Naive thymus-derived CD8-positive, alpha-beta T cell (primary cell): ENCODE data around the gene FANCC. TPM values are rescaled to one million over a fixed set of nuclear protein-coding genes. Genes with fewer than 3 reads are reported as not detected.
"Not testable (repeated sequence)": the region's sequence is repeated elsewhere in the genome, so short reads cannot be mapped to it uniquely, and the experiment has no call there.

Experiments used
- ATAC-seq, 2 donors: fragments of 150-1000 bp; cut with Tn5 transposase in 1 of 2; sonication (Bioruptor Pico), chemical (Tn5 transposase) in 1 of 2; 1 replicate in 1 of 2; 2 replicates in 1 of 2; pipeline ENCODE4 v1.10.0; 2021; ENCODE audit warnings: mild to moderate bottlenecking in 2 of 2, moderate library complexity in 2 of 2
- POLR2A ChIA-PET: fragments of 350-600 bp; sonication (Branson Sonifier 250); formaldehyde crosslinking; loops from one replicate; lab custom pipeline; 2021; ENCODE audit warnings: antibody characterized with exemption; lab: Charles Lee
- DNase-seq, 10 donors: peaks; one replicate each; pipeline versions ENCODE4 v3.0.0 to v3.0.0-alpha.2; 2020 to 2022
- H3K27ac Mint-ChIP-seq, 10 donors: one replicate each; pipeline ENCODE4 v1.8.0; 2020 to 2022; ENCODE audit warnings: mild to moderate bottlenecking in 10 of 10, mixed read lengths in 10 of 10, moderate library complexity in 4 of 10, inconsistent platforms in 1 of 10
- H3K27me3 Mint-ChIP-seq, 5 donors: one replicate each; pipeline ENCODE4 v1.8.0; 2021 to 2022; ENCODE audit warnings: mixed read lengths in 5 of 5
- H3K36me3 Mint-ChIP-seq, 3 donors: one replicate each; pipeline ENCODE4 v1.8.0; 2020 to 2022; ENCODE audit warnings: mixed read lengths in 3 of 3, mild to moderate bottlenecking in 2 of 3, inconsistent platforms in 1 of 3
- H3K4me1 Mint-ChIP-seq, 4 donors: one replicate each; pipeline ENCODE4 v1.8.0; 2021 to 2022; ENCODE audit warnings: mixed read lengths in 4 of 4
- H3K4me3 Mint-ChIP-seq, 10 donors: one replicate each; pipeline ENCODE4 v1.8.0; 2020 to 2022; ENCODE audit warnings: mild to moderate bottlenecking in 10 of 10, mixed read lengths in 10 of 10, moderate library complexity in 6 of 10, inconsistent platforms in 1 of 10
- H3K9me3 Mint-ChIP-seq, 9 donors: one replicate each; pipeline ENCODE4 v1.8.0; 2020 to 2022; ENCODE audit warnings: mixed read lengths in 9 of 9, mild to moderate bottlenecking in 3 of 9, inconsistent platforms in 1 of 9, moderate library complexity in 1 of 9
- polyA plus RNA-seq, 3 donors: library from polyadenylated mRNA; unstranded; fragments of 300-500 nt; fragmentation: Illumina TruSeq; gene quantifications; one replicate each; pipeline ENCODE4 v1.2.3, GENCODE V29; 2021
- total RNA-seq, 8 experiments: library from RNA in 2 of 8; stranded (reverse) in 2 of 8; gene quantifications; one replicate each; pipeline ENCODE4 v1.2.3 and lab custom pipeline; 2021 to 2026

Gene FANCC
- total and polyA plus RNA-seq, 5 experiments from 2014 or later: 3.3 to 8.0 (median 5.8) TPM

GRCh38 chr9:95344735-95345325, 27.3 kb upstream of the FANCC start:
- POLR2A ChIA-PET: no interaction called here

GRCh38 chr9:95343725-95344287, 26.3 kb upstream of the FANCC start:
- Mint-ChIP-seq H3K36me3 (peaks cover 0 to 3% (median 0%) of the 10 kb centered on the region in 3 donors), H3K4me1 (peaks cover 8 to 11% (median 8%) of the 10 kb centered on the region in 4 donors), H3K27me3 (peaks cover 8 to 26% (median 13%) of the 10 kb centered on the region in 5 donors), H3K9me3 (no peaks in the 10 kb centered on the region), H3K27ac (no peak overlapping the region), H3K4me3 (no peak overlapping the region)
- no peak for DNase-seq
- no peak for ATAC-seq
- POLR2A ChIA-PET: no interaction called here

More at GRCh38 chr9:95344735-95345325, 27.3 kb upstream of the FANCC start:
- DNase-seq (no peak), ATAC-seq (no peak)
- no peaks in the 10 kb centered on the region for H3K9me3 Mint-ChIP-seq
- no peak overlapping the region for H3K4me3 Mint-ChIP-seq
- peaks cover 8 to 31% (median 14%) of the 10 kb centered on the region in 5 donors for H3K27me3 Mint-ChIP-seq
- H3K27ac Mint-ChIP-seq: no peak overlapping the region
- H3K4me1 Mint-ChIP-seq: peaks cover 9 to 15% (median 12%) of the 10 kb centered on the region in 4 donors
- peaks cover 0 to 3% (median 0%) of the 10 kb centered on the region in 3 donors for H3K36me3 Mint-ChIP-seq

- Mint-ChIP-seq H3K9me3 (no peaks in the 10 kb centered on the region), H3K36me3 (peaks cover 0 to under 1% (median 0%) of the 10 kb centered on the region in 3 donors), H3K4me1 (peaks cover 6 to 11% (median 8%) of the 10 kb centered on the region in 4 donors), H3K27ac (no peak overlapping the region), H3K27me3 (peaks cover 5 to 18% (median 6%) of the 10 kb centered on the region in 5 donors), H3K4me3 (no peak overlapping the region)
- ATAC-seq (no peak), DNase-seq (no peak)
- POLR2A ChIA-PET: no interaction called here
Measured at GRCh38 chr9:95342571-95342970, 25.1 kb upstream of the FANCC start.

- peaks cover 6 to 11% (median 8%) of the 10 kb centered on the region in 4 donors for H3K4me1 Mint-ChIP-seq
- no peak overlapping the region for H3K27ac Mint-ChIP-seq
- peaks cover 0 to 6% (median 1%) of the 10 kb centered on the region in 5 donors for H3K27me3 Mint-ChIP-seq
- no peaks in the 10 kb centered on the region for H3K36me3 Mint-ChIP-seq
- H3K9me3 Mint-ChIP-seq: no peaks in the 10 kb centered on the region
- POLR2A ChIA-PET: no interaction called here
- no peak for DNase-seq
- ATAC-seq: no peak
- H3K4me3 Mint-ChIP-seq: no peak overlapping the region
Measured at GRCh38 chr9:95341293-95341962, 23.9 kb upstream of the FANCC start.

- ATAC-seq: no peak
- POLR2A ChIA-PET: no interaction called here
- Mint-ChIP-seq H3K27me3 (peaks cover 0 to 10% (median 0%) of the 10 kb centered on the region in 5 donors), H3K4me1 (peaks cover 0 to 2% (median 1%) of the 10 kb centered on the region in 4 donors), H3K27ac (no peak overlapping the region), H3K36me3 (no peaks in the 10 kb centered on the region), H3K4me3 (no peak overlapping the region), H3K9me3 (no peaks in the 10 kb centered on the region)
- DNase-seq: no peak
Measured at GRCh38 chr9:95338243-95338642, 20.7 kb upstream of the FANCC start.

- Mint-ChIP-seq H3K4me1 (no peaks in the 10 kb centered on the region), H3K36me3 (no peaks in the 10 kb centered on the region), H3K9me3 (no peaks in the 10 kb centered on the region), H3K27me3 (peaks cover 0 to 15% (median 2%) of the 10 kb centered on the region in 5 donors), H3K4me3 (no peak overlapping the region), H3K27ac (no peak overlapping the region)
- POLR2A ChIA-PET: no interaction called here
- DNase-seq: peak in 8 of 10 donors; percentile 11 to 68 (median 25)
- ATAC-seq: peak; percentile 49 to 78
Measured at GRCh38 chr9:95336281-95336680, 18.8 kb upstream of the FANCC start.

GRCh38 chr9:95333426-95333825, 15.9 kb upstream of the FANCC start:
- POLR2A ChIA-PET: no interaction called here
- no peak overlapping the region for H3K27ac Mint-ChIP-seq
- no peaks in the 10 kb centered on the region for H3K9me3 Mint-ChIP-seq
- H3K4me3 Mint-ChIP-seq: no peak overlapping the region
- peaks cover 0 to 1% (median 0%) of the 10 kb centered on the region in 3 donors for H3K36me3 Mint-ChIP-seq
- H3K27me3 Mint-ChIP-seq: peaks cover 0 to 15% (median 2%) of the 10 kb centered on the region in 5 donors
- ATAC-seq: no peak
- no peak for DNase-seq
- H3K4me1 Mint-ChIP-seq: no peaks in the 10 kb centered on the region

GRCh38 chr9:95332860-95333259, 15.4 kb upstream of the FANCC start:
- Mint-ChIP-seq H3K36me3 (peaks cover 0 to 1% (median 0%) of the 10 kb centered on the region in 3 donors), H3K9me3 (no peaks in the 10 kb centered on the region), H3K27ac (no peak overlapping the region), H3K4me3 (no peak overlapping the region), H3K4me1 (no peaks in the 10 kb centered on the region), H3K27me3 (peaks cover 0 to 15% (median 2%) of the 10 kb centered on the region in 5 donors)
- POLR2A ChIA-PET: no interaction called here
- no peak for ATAC-seq
- DNase-seq: no peak

- ATAC-seq: no peak
- Mint-ChIP-seq H3K27me3 (peaks cover 0 to 15% (median 2%) of the 10 kb centered on the region in 5 donors), H3K9me3 (peaks cover 0 to 13% (median 7%) of the 10 kb centered on the region in 9 donors), H3K36me3 (peaks cover 0 to 6% (median 5%) of the 10 kb centered on the region in 3 donors), H3K4me1 (no peaks in the 10 kb centered on the region), H3K4me3 (no peak overlapping the region), H3K27ac (no peak overlapping the region)
- DNase-seq: no peak
- POLR2A ChIA-PET: no interaction called here
Measured at GRCh38 chr9:95330720-95331404, 13.4 kb upstream of the FANCC start.

GRCh38 chr9:95329061-95329460, 11.6 kb upstream of the FANCC start:
- H3K4me1 Mint-ChIP-seq, H3K27me3 Mint-ChIP-seq, H3K4me3 Mint-ChIP-seq, POLR2A ChIA-PET, H3K36me3 Mint-ChIP-seq, ATAC-seq, H3K27ac Mint-ChIP-seq, DNase-seq: not testable (repeated sequence)
- H3K9me3 Mint-ChIP-seq: peaks cover 0 to 27% (median 7%) of the 10 kb centered on the region in 9 donors

- peaks cover 0 to 5% (median 1%) of the 10 kb centered on the region in 5 donors for H3K27me3 Mint-ChIP-seq
- peaks cover 0 to 29% (median 7%) of the 10 kb centered on the region in 9 donors for H3K9me3 Mint-ChIP-seq
- H3K4me1 Mint-ChIP-seq: peaks cover 2 to 7% (median 5%) of the 10 kb centered on the region in 4 donors
- POLR2A ChIA-PET: interaction anchor here (0.6 kb wide), 1 partner anchor 393 kb away, joined by 5 read pairs; no protein-coding TSS in a partner anchor
- ATAC-seq (no peak), DNase-seq (no peak)
- no peak overlapping the region for H3K27ac Mint-ChIP-seq
- H3K36me3 Mint-ChIP-seq: peaks cover 0 to 9% (median 5%) of the 10 kb centered on the region in 3 donors
- H3K4me3 Mint-ChIP-seq: no peak overlapping the region
Measured at GRCh38 chr9:95327239-95327865, 9.8 kb upstream of the FANCC start.

- H3K36me3 Mint-ChIP-seq: peaks cover 0 to 9% (median 5%) of the 10 kb centered on the region in 3 donors
- peaks cover 0 to 29% (median 7%) of the 10 kb centered on the region in 9 donors for H3K9me3 Mint-ChIP-seq
- peaks cover 2 to 12% (median 10%) of the 10 kb centered on the region in 4 donors for H3K4me1 Mint-ChIP-seq
- peaks cover 0 to 3% (median 0%) of the 10 kb centered on the region in 5 donors for H3K27me3 Mint-ChIP-seq
- DNase-seq (no peak), ATAC-seq (no peak)
- H3K27ac Mint-ChIP-seq: no peak overlapping the region
- POLR2A ChIA-PET: no interaction called here
- H3K4me3 Mint-ChIP-seq: no peak overlapping the region
Measured at GRCh38 chr9:95325221-95325620, 7.7 kb upstream of the FANCC start.
